Muscle of leg (tissue), 11 donors: ENCODE data around the gene ZBTB16. TPM values are rescaled to one million over a fixed set of nuclear protein-coding genes. Genes with fewer than 3 reads are reported as not detected.

Experiments
- DNase-seq: peaks from one replicate; pipeline ENCODE4 v3.0.0; 2013
- H3K27ac ChIP-seq: one replicate; pipeline ENCODE4 v1.5.1; 2013; ENCODE audit warnings: mild to moderate bottlenecking, low read length, control low read depth
- H3K27me3 ChIP-seq: one replicate; pipeline ENCODE4 v1.6.1; 2013; ENCODE audit warnings: low read length; ENCODE audit not compliant: control insufficient read depth, insufficient read depth
- H3K36me3 ChIP-seq: one replicate; pipeline ENCODE4 v1.6.1; 2013; ENCODE audit warnings: low read length; ENCODE audit not compliant: control insufficient read depth, insufficient read depth
- H3K4me1 ChIP-seq: one replicate; pipeline ENCODE4 v1.6.1; 2013; ENCODE audit warnings: low read length; ENCODE audit not compliant: control insufficient read depth, insufficient read depth
- H3K4me3 ChIP-seq: one replicate; pipeline ENCODE4 v1.5.1; 2013; ENCODE audit warnings: low read length, control low read depth
- H3K9me3 ChIP-seq: replicated peaks from 2 replicates; pipeline ENCODE4 v1.6.1; 2013; ENCODE audit warnings: low read depth, low read length; ENCODE audit not compliant: control insufficient read depth
- WGBS: methylation state at CpG from one replicate; pipeline ENCODE4 v1.1.5; 2013; ENCODE audit warnings: missing lambda C conversion rate; ENCODE audit not compliant: insufficient coverage; 5-methylcytosine and 5-hydroxymethylcytosine counted together
- polyA plus RNA-seq, 8 donors: library from polyadenylated mRNA; unstranded; fragments of 120-200 nt; gene quantifications; one replicate each; pipeline versions ENCODE4 v1.2.1 to v1.2.3, GENCODE V29; 2013; ENCODE audit warnings: inconsistent platforms in 1 of 8, low replicate concordance in 1 of 8; ENCODE audit not compliant: insufficient read length in 8 of 8, insufficient read depth in 1 of 8
- total RNA-seq: library from RNA; stranded (reverse); fragments of 120-200 nt; gene quantifications from one replicate; pipeline ENCODE4 v1.2.4, GENCODE V29; 2013

ZBTB16 gene
- total and polyA plus RNA-seq, 9 donors: 1.7 to 10.0 (median 4.0) TPM

- 42% methylated on average over 11 of the region's 18 CpGs for WGBS
- Histone ChIP-seq H3K4me1 (peaks cover 16% of the 10 kb centered on the region), H3K27me3 (peaks cover 19% of the 10 kb centered on the region), H3K27ac (no peak overlapping the region), H3K4me3 (no peak overlapping the region), H3K36me3 (no peaks in the 10 kb centered on the region), H3K9me3 (no peaks in the 10 kb centered on the region)
- DNase-seq: no peak
These were observed 173.0 kb downstream of the ZBTB16 start for GRCh38 chr11:114232400-114233059.

- 50% methylated on average over 1 of the region's 6 CpGs for WGBS
- no peaks in the 10 kb centered on the region for H3K36me3 ChIP-seq
- H3K9me3 ChIP-seq: no peaks in the 10 kb centered on the region
- H3K27ac ChIP-seq: no peak overlapping the region
- H3K4me3 ChIP-seq: no peak overlapping the region
- peak; percentile 32 for DNase-seq
- H3K27me3 ChIP-seq: peaks cover 19% of the 10 kb centered on the region
- H3K4me1 ChIP-seq: peaks cover 16% of the 10 kb centered on the region
These were observed 174.2 kb downstream of the ZBTB16 start for GRCh38 chr11:114233755-114234154.

- H3K36me3 ChIP-seq: no peaks in the 10 kb centered on the region
- H3K4me1 ChIP-seq: peaks cover 13% of the 10 kb centered on the region
- no peak for DNase-seq
- H3K4me3 ChIP-seq: no peak overlapping the region
- no peaks in the 10 kb centered on the region for H3K9me3 ChIP-seq
- no peak overlapping the region for H3K27ac ChIP-seq
- peaks cover 12% of the 10 kb centered on the region for H3K27me3 ChIP-seq
- WGBS: 80% methylated on average over 1 of the region's 3 CpGs
These were observed 177.3 kb downstream of the ZBTB16 start for GRCh38 chr11:114236829-114237228.

- Histone ChIP-seq H3K27me3 (peaks cover 9% of the 10 kb centered on the region), H3K9me3 (no peaks in the 10 kb centered on the region), H3K4me3 (no peak overlapping the region), H3K4me1 (peaks cover 10% of the 10 kb centered on the region), H3K36me3 (no peaks in the 10 kb centered on the region), H3K27ac (no peak overlapping the region)
- WGBS: 66% methylated on average over 12 of the region's 16 CpGs
- DNase-seq: no peak
These were observed 178.1 kb downstream of the ZBTB16 start for GRCh38 chr11:114237321-114238280.

GRCh38 chr11:114239753-114240161, 180.2 kb downstream of the ZBTB16 start:
- H3K36me3 ChIP-seq: no peaks in the 10 kb centered on the region
- H3K4me3 ChIP-seq: no peak overlapping the region
- H3K27ac ChIP-seq: no peak overlapping the region
- peaks cover 21% of the 10 kb centered on the region for H3K4me1 ChIP-seq
- no peaks in the 10 kb centered on the region for H3K9me3 ChIP-seq
- WGBS: no CpG with 5 or more reads among the region's 6 CpGs
- H3K27me3 ChIP-seq: peaks cover 2% of the 10 kb centered on the region
- no peak for DNase-seq

- H3K36me3 ChIP-seq: no peaks in the 10 kb centered on the region
- no peak for DNase-seq
- WGBS: 97% methylated on average over 14 of the region's 15 CpGs
- H3K9me3 ChIP-seq: no peaks in the 10 kb centered on the region
- H3K4me3 ChIP-seq: no peak overlapping the region
- peaks cover 29% of the 10 kb centered on the region for H3K4me1 ChIP-seq
- H3K27ac ChIP-seq: no peak overlapping the region
- no peaks in the 10 kb centered on the region for H3K27me3 ChIP-seq
These were observed 182.5 kb downstream of the ZBTB16 start for GRCh38 chr11:114242032-114242431.

- Histone ChIP-seq H3K4me3 (no peak overlapping the region), H3K4me1 (peaks cover 27% of the 10 kb centered on the region), H3K36me3 (no peaks in the 10 kb centered on the region), H3K27me3 (no peaks in the 10 kb centered on the region), H3K27ac (peak overlapping the region; percentile 49), H3K9me3 (no peaks in the 10 kb centered on the region)
- WGBS: 71% methylated on average over 5 of the region's 14 CpGs
- DNase-seq: peak; percentile 88
These were observed 184.2 kb downstream of the ZBTB16 start for GRCh38 chr11:114243461-114244372.

GRCh38 chr11:114244726-114245394, 185.3 kb downstream of the ZBTB16 start:
- Histone ChIP-seq H3K27ac (peak overlapping the region; percentile 6), H3K4me1 (peaks cover 27% of the 10 kb centered on the region)
- 74% methylated on average over 4 of the region's 18 CpGs for WGBS

GRCh38 chr11:114246321-114247069, 187.0 kb downstream of the ZBTB16 start:
- Histone ChIP-seq H3K4me1 (peaks cover 28% of the 10 kb centered on the region), H3K36me3 (no peaks in the 10 kb centered on the region), H3K27ac (no peak overlapping the region), H3K4me3 (no peak overlapping the region), H3K9me3 (no peaks in the 10 kb centered on the region), H3K27me3 (no peaks in the 10 kb centered on the region)
- DNase-seq: no peak
- 94% methylated on average over 5 of the region's 8 CpGs for WGBS

More at GRCh38 chr11:114244726-114245394, 185.3 kb downstream of the ZBTB16 start:
- no peak for DNase-seq
- Histone ChIP-seq H3K36me3 (no peaks in the 10 kb centered on the region), H3K9me3 (no peaks in the 10 kb centered on the region), H3K27me3 (no peaks in the 10 kb centered on the region), H3K4me3 (no peak overlapping the region)
